ENCODE measurements around the gene JUN. TPM values are rescaled to one million over a fixed set of nuclear protein-coding genes. Genes with fewer than 3 reads are reported as not detected.

Gene JUN
- total and polyA plus RNA-seq, 2 donors (not counting 1 experiment from before 2014, with no cell fraction given): 94.4 to 4,074 TPM

DNA sequence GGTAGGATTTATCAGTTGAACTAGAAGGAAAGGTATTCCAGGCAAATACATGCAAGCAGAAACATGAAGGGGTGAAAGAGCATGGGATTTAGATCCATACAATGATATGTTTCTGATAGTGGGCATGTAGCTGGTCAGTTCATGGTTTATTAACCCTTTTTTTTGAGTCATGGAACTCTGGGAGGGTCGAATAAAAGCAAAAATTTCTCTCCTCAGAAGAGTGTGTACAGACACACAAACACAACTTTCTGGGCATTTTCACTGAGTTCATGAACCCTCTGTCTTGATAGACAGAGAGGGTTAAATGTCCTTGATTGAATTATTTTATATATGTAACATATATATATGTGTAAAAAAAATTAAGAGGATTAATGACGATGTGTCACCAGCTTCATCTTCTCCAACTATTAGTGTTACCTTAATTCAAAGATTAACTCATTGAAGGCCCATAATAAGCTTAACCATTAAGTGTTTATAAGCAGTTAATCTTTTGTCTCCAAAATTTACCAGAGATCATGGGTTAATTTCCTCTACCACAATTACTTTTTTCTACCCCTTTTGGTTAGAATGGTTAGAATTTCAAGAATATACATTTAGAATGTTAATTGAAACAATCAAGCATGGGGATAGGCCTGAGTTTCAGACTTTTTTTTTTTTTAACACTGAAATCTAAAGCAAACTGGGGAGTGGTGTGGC is 4.6 kb downstream of the JUN start:
- Histone ChIP-seq H4K20me1 (ENCODE audit: control insufficient read depth, insufficient read depth, low read length, poor library complexity, severe bottlenecking) (peaks cover 26% of the 10 kb centered on the region), H3K9me3 (ENCODE audit: control extremely low read depth in 1 of 3, control insufficient read depth in 2 of 3, insufficient read depth in 1 of 3, low read length in 2 of 3) (no peaks in the 10 kb centered on the region), H3K27ac (ENCODE audit: low read length in 2 of 2) (no peak overlapping the region), H3K36me3 (replicated peaks in 1 of 2; ENCODE audit: control extremely low read depth in 1 of 2, control insufficient read depth in 1 of 2, extremely low read depth in 1 of 2, insufficient read depth in 2 of 2, low read length in 1 of 2) (no peaks in the 10 kb centered on the region), H3K79me2 (ENCODE audit: control insufficient read depth, insufficient read depth, low read length) (peaks cover 10% of the 10 kb centered on the region), H3K9ac (ENCODE audit: low read length) (no peak overlapping the region), H2AFZ (ENCODE audit: insufficient read depth, low read depth, low read length, poor library complexity, severe bottlenecking) (no peak overlapping the region), H3K27me3 (replicated peaks in 1 of 4; ENCODE audit: control extremely low read depth in 1 of 4, control insufficient read depth in 3 of 4, insufficient read depth in 4 of 4, low read length in 3 of 4) (no peaks in the 10 kb centered on the region), H3K4me3 (ENCODE audit: control extremely low read depth in 1 of 5, extremely low read depth in 1 of 5, insufficient read depth in 1 of 5, low read depth in 2 of 5, low read length in 4 of 5) (no peak overlapping the region), H3K4me1 (ENCODE audit: control insufficient read depth in 2 of 2, insufficient read depth in 2 of 2, low read length in 2 of 2) (peaks cover 10 to 21% of the 10 kb centered on the region in 2 donors), H3K4me2 (replicated peaks; ENCODE audit: low read depth, low read length, poor library complexity, severe bottlenecking) (no peak overlapping the region)
- ChIA-PET CTCF (interaction anchor here (0.6 to 4.1 kb wide), 3 partner anchors 443 to 920 kb away, joined by 3 to 21 read pairs (median 3); no protein-coding TSS in a partner anchor), POLR2A (interaction anchor here (0.7 kb wide), 1 partner anchor 523 kb away, joined by 5 read pairs; no protein-coding TSS in a partner anchor)
- intact Hi-C loops (cut with micrococcal nuclease): no loop called here
- Mint-ChIP-seq H3K4me3 (no peak overlapping the region), H3K9me3 (ENCODE audit: insufficient read depth) (no peaks in the 10 kb centered on the region), H3K4me1 (peaks cover 25% of the 10 kb centered on the region), H3K27me3 (no peaks in the 10 kb centered on the region), H3K27ac (no peak overlapping the region)
- TF ChIP-seq, protein P1, sequence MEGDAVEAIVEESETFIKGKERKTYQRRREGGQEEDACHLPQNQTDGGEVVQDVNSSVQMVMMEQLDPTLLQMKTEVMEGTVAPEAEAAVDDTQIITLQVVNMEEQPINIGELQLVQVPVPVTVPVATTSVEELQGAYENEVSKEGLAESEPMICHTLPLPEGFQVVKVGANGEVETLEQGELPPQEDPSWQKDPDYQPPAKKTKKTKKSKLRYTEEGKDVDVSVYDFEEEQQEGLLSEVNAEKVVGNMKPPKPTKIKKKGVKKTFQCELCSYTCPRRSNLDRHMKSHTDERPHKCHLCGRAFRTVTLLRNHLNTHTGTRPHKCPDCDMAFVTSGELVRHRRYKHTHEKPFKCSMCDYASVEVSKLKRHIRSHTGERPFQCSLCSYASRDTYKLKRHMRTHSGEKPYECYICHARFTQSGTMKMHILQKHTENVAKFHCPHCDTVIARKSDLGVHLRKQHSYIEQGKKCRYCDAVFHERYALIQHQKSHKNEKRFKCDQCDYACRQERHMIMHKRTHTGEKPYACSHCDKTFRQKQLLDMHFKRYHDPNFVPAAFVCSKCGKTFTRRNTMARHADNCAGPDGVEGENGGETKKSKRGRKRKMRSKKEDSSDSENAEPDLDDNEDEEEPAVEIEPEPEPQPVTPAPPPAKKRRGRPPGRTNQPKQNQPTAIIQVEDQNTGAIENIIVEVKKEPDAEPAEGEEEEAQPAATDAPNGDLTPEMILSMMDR (IDR thresholded peaks at IDR 0.05): no peak
- TF ChIP-seq EZH2 (IDR thresholded peaks at IDR 0.05; ENCODE audit: borderline replicate concordance, insufficient read depth, low read depth, low read length, poor library complexity, severe bottlenecking): no peak
- WGBS (ENCODE audit: insufficient coverage): no CpG with 5 or more reads among the region's 2 CpGs
- no peak for ATAC-seq (ENCODE audit: low read depth)
- DNase-seq: no peak

DNA sequence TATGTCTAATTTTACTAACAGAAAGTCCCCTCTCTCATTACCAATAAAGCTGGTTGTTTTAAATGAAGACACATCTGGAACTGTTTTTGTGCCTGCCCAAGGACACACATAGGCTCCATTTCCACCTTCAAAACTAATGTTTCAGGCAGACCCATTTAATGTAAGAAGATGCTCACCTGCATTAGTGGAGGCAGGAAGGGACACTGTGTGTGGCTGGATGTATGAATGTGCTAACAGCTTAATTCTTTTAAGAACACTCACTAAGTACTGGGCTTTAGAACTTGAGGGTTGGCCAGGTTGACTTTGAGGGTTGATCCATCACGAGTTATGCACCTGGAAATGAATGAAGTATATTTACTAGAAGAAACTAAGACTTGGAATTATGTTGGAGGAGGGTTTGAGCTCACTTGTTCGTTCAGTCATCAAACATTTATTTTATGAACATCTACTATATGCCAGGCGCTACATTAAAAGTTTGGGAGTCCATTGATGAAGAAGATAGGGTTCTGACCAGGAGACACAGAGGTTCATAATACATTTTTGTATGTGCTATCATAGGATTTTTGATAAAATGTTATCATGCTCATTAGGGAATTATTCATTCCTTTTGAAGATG is 5.4 kb downstream of the JUN start:
- no peak overlapping the region for H3K9ac ChIP-seq (ENCODE audit: low read length)
- peaks cover 10% of the 10 kb centered on the region for H3K79me2 ChIP-seq (ENCODE audit: control insufficient read depth, insufficient read depth, low read length)
- H2AFZ ChIP-seq (ENCODE audit: insufficient read depth, low read depth, low read length, poor library complexity, severe bottlenecking): no peak overlapping the region
- no CpG with 5 or more reads among the region's 3 CpGs for WGBS (ENCODE audit: insufficient coverage)
- CTCF ChIA-PET: interaction anchor here (0.6 to 4.1 kb wide), 2 partner anchors 444 to 921 kb away, joined by 3 to 21 read pairs; no protein-coding TSS in a partner anchor
- H3K27ac ChIP-seq (ENCODE audit: low read length in 2 of 2): no peak overlapping the region
- H3K4me3 ChIP-seq (ENCODE audit: control extremely low read depth in 1 of 5, extremely low read depth in 1 of 5, insufficient read depth in 1 of 5, low read depth in 2 of 5, low read length in 4 of 5): no peak overlapping the region
- DNase-seq (no peak), ATAC-seq (ENCODE audit: low read depth) (no peak)
- H3K27me3 Mint-ChIP-seq: no peaks in the 10 kb centered on the region
- peaks cover 23% of the 10 kb centered on the region for H4K20me1 ChIP-seq (ENCODE audit: control insufficient read depth, insufficient read depth, low read length, poor library complexity, severe bottlenecking)
- H3K9me3 ChIP-seq (ENCODE audit: control extremely low read depth in 1 of 3, control insufficient read depth in 2 of 3, insufficient read depth in 1 of 3, low read length in 2 of 3): no peaks in the 10 kb centered on the region
- H3K4me1 ChIP-seq (ENCODE audit: control insufficient read depth in 2 of 2, insufficient read depth in 2 of 2, low read length in 2 of 2): peaks cover 17 to 28% of the 10 kb centered on the region in 2 donors
- no peak overlapping the region for H3K27ac Mint-ChIP-seq
- TF ChIP-seq, protein P1 (IDR thresholded peaks at IDR 0.05): no peak
- no peak for TF ChIP-seq EZH2 (IDR thresholded peaks at IDR 0.05; ENCODE audit: borderline replicate concordance, insufficient read depth, low read depth, low read length, poor library complexity, severe bottlenecking)
- H3K4me2 ChIP-seq (replicated peaks; ENCODE audit: low read depth, low read length, poor library complexity, severe bottlenecking): no peak overlapping the region
- H3K27me3 ChIP-seq (replicated peaks in 1 of 4; ENCODE audit: control extremely low read depth in 1 of 4, control insufficient read depth in 3 of 4, insufficient read depth in 4 of 4, low read length in 3 of 4): no peaks in the 10 kb centered on the region
- H3K36me3 ChIP-seq (replicated peaks in 1 of 2; ENCODE audit: control extremely low read depth in 1 of 2, control insufficient read depth in 1 of 2, extremely low read depth in 1 of 2, insufficient read depth in 2 of 2, low read length in 1 of 2): no peaks in the 10 kb centered on the region
- H3K4me1 Mint-ChIP-seq: peaks cover 32% of the 10 kb centered on the region
- H3K9me3 Mint-ChIP-seq (ENCODE audit: insufficient read depth): no peaks in the 10 kb centered on the region
- intact Hi-C loops (cut with micrococcal nuclease): no loop called here
- no peak overlapping the region for H3K4me3 Mint-ChIP-seq
- POLR2A ChIA-PET: no interaction called here
